Measurements from ENCODE around the gene GSK3A.

Gene GSK3A

GRCh38 chr19:42196011-42197001, 46.1 kb downstream of the GSK3A start:
- DNase-seq: no peak

GRCh38 chr19:42193706-42194105, 48.7 kb downstream of the GSK3A start:
- DNase-seq: no peak

GRCh38 chr19:42193294-42193693, 49.1 kb downstream of the GSK3A start:
- DNase-seq: no peak

- DNase-seq: peak; percentile 54
These were observed 50.5 kb downstream of the GSK3A start for GRCh38 chr19:42191855-42192254.

- no peak for DNase-seq
These were observed 51.1 kb downstream of the GSK3A start for GRCh38 chr19:42191330-42191729.

GRCh38 chr19:42189133-42189532, 53.3 kb downstream of the GSK3A start:
- no peak for DNase-seq

- no peak for DNase-seq
These were observed 53.7 kb downstream of the GSK3A start for GRCh38 chr19:42188665-42189064.

GRCh38 chr19:42185277-42185676, 57.1 kb downstream of the GSK3A start:
- peak; percentile 69 for DNase-seq

- DNase-seq: peak; percentile 79
These were observed 58.0 kb downstream of the GSK3A start for GRCh38 chr19:42184401-42184861.

All from activated CD4-positive, alpha-beta T cell treated with anti-CD3 and anti-CD28 coated beads, Interleukin-10, Interleukin-2, amounts not matched to agents 100 ng/mL and 50 ng/mL, durations not matched to agents 16 hours and 8 hours (primary cell).